AG04450 (cell line): ENCODE data around the gene RAET1E. TPM values are rescaled to one million over a fixed set of nuclear protein-coding genes. Genes with fewer than 3 reads are reported as not detected.
A peak's percentile ranks its signal among the peaks of the same experiment; 100 is the strongest.
"Not testable (repeated sequence)": the region's sequence is repeated elsewhere in the genome, so short reads cannot be mapped to it uniquely, and the experiment has no call there.

ENCODE experiments used
- CTCF ChIA-PET: fragments of 300-600, 350-600 bp; formaldehyde crosslinking; extraction: SDS; loops from one replicate; lab custom pipeline; 2022; ENCODE audit warnings: antibody characterized with exemption, inconsistent platforms; lab: Charles Lee
- POLR2A ChIA-PET: fragments of 350-600 bp; formaldehyde crosslinking; extraction: SDS; loops from one replicate; lab custom pipeline; 2021; ENCODE audit warnings: antibody characterized with exemption, inconsistent platforms; lab: Yijun Ruan, JAX
- DNase-seq: peaks from one replicate; pipeline ENCODE4 v3.0.0-alpha.2; 2011; ENCODE audit warnings: low read depth, low spot score
- H3K27ac ChIP-seq: one replicate; pipeline ENCODE4 v1.5.1; 2012; ENCODE audit warnings: low read depth, low read length, control low read depth
- H3K27me3 ChIP-seq: one replicate; pipeline ENCODE4 v1.6.0; 2012; ENCODE audit warnings: low read length; ENCODE audit not compliant: control insufficient read depth, insufficient read depth
- H3K4me3 ChIP-seq: 2 replicates; pipeline ENCODE4 v1.5.1; 2011; ENCODE audit warnings: mild to moderate bottlenecking, low read depth, low read length, control low read depth
- H3K9me3 ChIP-seq: 2 replicates; pipeline ENCODE4 v1.5.1; 2012; ENCODE audit warnings: low read length; ENCODE audit not compliant: control insufficient read depth, insufficient read depth
- CTCF ChIP-seq: IDR thresholded peaks from 2 replicates; pipeline ENCODE4 v1.5.1; 2011; ENCODE audit warnings: low read depth, low read length, control low read depth, inconsistent platforms
- polyA minus RNA-seq: library from RNA; depleted of rRNA, polyadenylated mRNA; stranded (reverse); fragments of >200 nt; gene quantifications from 2 replicates; pipeline ENCODE4 v1.2.3, GENCODE V29; 2011; rRNA and poly(A)+ RNA removed
- polyA plus RNA-seq: library from polyadenylated mRNA; depleted of rRNA; stranded (reverse); fragments of >200 nt; gene quantifications from 2 replicates; pipeline ENCODE4 v1.2.3, GENCODE V29; 2011; rRNA removed

RAET1E gene
- not detected in 2 replicates for polyA plus RNA-seq
- polyA minus RNA-seq = 0.23 TPM in 1 of 2 replicates, not detected in the other

- 0 out of 2 replicates have a peak, but pooled peaks have one; percentile 2 for TF ChIP-seq CTCF
- ChIA-PET CTCF (no interaction called here), POLR2A (no interaction called here)
- Histone ChIP-seq H3K27ac (peak within 1 kb of the TSS; percentile 73), H3K9me3 (no peaks in the 10 kb centered on the region), H3K4me3 (peak within 1 kb of the TSS; percentile 41), H3K27me3 (no peaks in the 10 kb centered on the region)
- no peak for DNase-seq
Observed at GRCh38 chr6:149897855-149898744, at the start of gene RAET1E. Gene RAET1E, minus strand, starts transcription at chr6:149898113. Its CDS starts 7,212 bp downstream, at chr6:149890901.

- H3K9me3 ChIP-seq, POLR2A ChIA-PET, H3K4me3 ChIP-seq, H3K27ac ChIP-seq, CTCF ChIA-PET, DNase-seq: not testable (repeated sequence)
- H3K27me3 ChIP-seq = peaks cover 21% of the 10 kb centered on the region
Observed at GRCh38 chr6:149947533-149947932, 49.6 kb upstream of the RAET1E start.

- peaks cover 12% of the 10 kb centered on the region for H3K27me3 ChIP-seq
Observed at GRCh38 chr6:149946631-149947030, 48.7 kb upstream of the RAET1E start.

GRCh38 chr6:149945276-149945675 is 47.4 kb upstream of the RAET1E start:
- POLR2A ChIA-PET = not testable (repeated sequence)

More at GRCh38 chr6:149946631-149947030, 48.7 kb upstream of the RAET1E start:
- POLR2A ChIA-PET, CTCF ChIA-PET, H3K27ac ChIP-seq, DNase-seq, H3K4me3 ChIP-seq, H3K9me3 ChIP-seq: not testable (repeated sequence)

GRCh38 chr6:149943321-149943720 is 45.4 kb upstream of the RAET1E start:
- CTCF ChIA-PET, POLR2A ChIA-PET: not testable (repeated sequence)

More at GRCh38 chr6:149945276-149945675, 47.4 kb upstream of the RAET1E start:
- H3K27ac ChIP-seq, CTCF ChIA-PET, DNase-seq, H3K9me3 ChIP-seq, H3K4me3 ChIP-seq, H3K27me3 ChIP-seq: not testable (repeated sequence)

GRCh38 chr6:149942461-149942829 is 44.5 kb upstream of the RAET1E start:
- CTCF ChIA-PET = no interaction called here
- peak overlapping the region; percentile 75 for H3K4me3 ChIP-seq
- H3K9me3 ChIP-seq = no peaks in the 10 kb centered on the region; the same call in 1 of the 2 replicates
- no peak overlapping the region for H3K27ac ChIP-seq
- TF ChIP-seq CTCF = no peak
- no peak for DNase-seq
- POLR2A ChIA-PET = no interaction called here
- peaks cover 24% of the 10 kb centered on the region for H3K27me3 ChIP-seq

More at GRCh38 chr6:149943321-149943720, 45.4 kb upstream of the RAET1E start:
- not testable (repeated sequence) for H3K27ac ChIP-seq, H3K9me3 ChIP-seq, H3K4me3 ChIP-seq, DNase-seq
- H3K27me3 ChIP-seq = peaks cover 18% of the 10 kb centered on the region
